GM18499 (cell line): ENCODE data around the gene NDUFB5.

Source experiments
- ATAC-seq: cut with Tn5 transposase; IDR thresholded peaks from one replicate; pipeline ENCODE4 v1.9.1; 2021; ENCODE audit warnings: moderate number of reproducible peaks; ENCODE audit not compliant: insufficient read depth, unreplicated experiment

Gene NDUFB5

GRCh38 chr3:179672918-179673317, 68.3 kb downstream of the NDUFB5 start:
- no peak for ATAC-seq

- no peak for ATAC-seq
Measured at GRCh38 chr3:179673523-179673922, 68.9 kb downstream of the NDUFB5 start.

- no peak for ATAC-seq
Measured at GRCh38 chr3:179676081-179676480, 71.5 kb downstream of the NDUFB5 start.
